ENCODE data around the gene ZNF616. TPM values are rescaled to one million over a fixed set of nuclear protein-coding genes. Genes with fewer than 3 reads are reported as not detected.

Gene ZNF616
- total RNA-seq, 1 experiment from 2014 or later, result 9.5 TPM

- H3K36me3 Mint-ChIP-seq (ENCODE audit: insufficient read depth, unreplicated experiment), result no peaks in the 10 kb centered on the region
- peaks cover 11% of the 10 kb centered on the region for H3K4me1 Mint-ChIP-seq (ENCODE audit: insufficient read depth, unreplicated experiment)
- H3K9me3 Mint-ChIP-seq (ENCODE audit: unreplicated experiment), result peaks cover 8% of the 10 kb centered on the region
- no peak for TF ChIP-seq CTCF (IDR thresholded peaks at IDR 0.05; ENCODE audit: unreplicated experiment)
- no peaks in the 10 kb centered on the region for H3K27me3 Mint-ChIP-seq (ENCODE audit: insufficient read depth, unreplicated experiment)
- no TSS peak for BruUV-seq (replicated peaks)
- H3K27ac Mint-ChIP-seq (ENCODE audit: low read depth, unreplicated experiment), result no peak overlapping the region
- intact Hi-C loops (cut with micrococcal nuclease), result no loop called here
- no peak overlapping the region for H3K4me3 Mint-ChIP-seq (ENCODE audit: unreplicated experiment)
- CTCF ChIA-PET, result interaction anchor here (0.6 to 1.7 kb wide), 3 partner anchors 48 to 96 kb away, joined by 3 to 7 read pairs (median 3); no protein-coding TSS in a partner anchor
- no peak for DNase-seq (ENCODE audit: unreplicated experiment)
- POLR2A ChIA-PET, result interaction anchor here (1.3 to 4.1 kb wide), 4 partner anchors 8 to 91 kb away, joined by 3 to 60 read pairs (median 24); partner anchors contain the start of genes PPP2R1A and ZNF836
Observed at GRCh38 chr19:52141203-52141602, 1.5 kb upstream of the ZNF616 start.

- Mint-ChIP-seq H3K9me3 (ENCODE audit: unreplicated experiment) (peaks cover 11% of the 10 kb centered on the region), H3K36me3 (ENCODE audit: insufficient read depth, unreplicated experiment) (peaks cover 6% of the 10 kb centered on the region), H3K4me3 (ENCODE audit: unreplicated experiment) (peak overlapping the region; percentile 95), H3K27me3 (ENCODE audit: insufficient read depth, unreplicated experiment) (no peaks in the 10 kb centered on the region), H3K4me1 (ENCODE audit: insufficient read depth, unreplicated experiment) (peaks cover 11% of the 10 kb centered on the region), H3K27ac (ENCODE audit: low read depth, unreplicated experiment) (peak overlapping the region; percentile 82)
- intact Hi-C loops (cut with micrococcal nuclease), result loop anchor here (1.0 kb wide), 1 partner anchor 49 kb away; no protein-coding TSS in a partner anchor
- no peak for DNase-seq (ENCODE audit: unreplicated experiment)
- CTCF ChIA-PET, result interaction anchor here (0.7 to 1.7 kb wide), 5 partner anchors 9 to 97 kb away, joined by 3 to 7 read pairs (median 3); no protein-coding TSS in a partner anchor
- TF ChIP-seq CTCF (IDR thresholded peaks at IDR 0.05; ENCODE audit: unreplicated experiment), result no peak
- BruUV-seq (replicated peaks), result no TSS peak
- POLR2A ChIA-PET, result interaction anchor here (0.6 to 4.1 kb wide), 19 partner anchors 9 to 112 kb away, joined by 3 to 60 read pairs (median 3); partner anchors contain the start of genes PPP2R1A, ZNF614, ZNF836 and ZNF841
Observed at GRCh38 chr19:52140032-52140710, 433 bp upstream of the ZNF616 start.

- Mint-ChIP-seq H3K27me3 (ENCODE audit: insufficient read depth, unreplicated experiment) (no peaks in the 10 kb centered on the region), H3K27ac (ENCODE audit: low read depth, unreplicated experiment) (peak overlapping the region; percentile 82), H3K9me3 (ENCODE audit: unreplicated experiment) (peaks cover 15% of the 10 kb centered on the region), H3K36me3 (ENCODE audit: insufficient read depth, unreplicated experiment) (peaks cover 13% of the 10 kb centered on the region), H3K4me1 (ENCODE audit: insufficient read depth, unreplicated experiment) (peaks cover 11% of the 10 kb centered on the region), H3K4me3 (ENCODE audit: unreplicated experiment) (peak overlapping the region; percentile 95)
- POLR2A ChIA-PET, result interaction anchor here (0.7 to 4.1 kb wide), 21 partner anchors 9 to 330 kb away, joined by 3 to 60 read pairs (median 6); partner anchors contain the start of genes PPP2R1A, ZNF432, ZNF614 and ZNF615
- intact Hi-C loops (cut with micrococcal nuclease), result loop anchor here (1.0 to 5.0 kb wide), 3 partner anchors 98 to 608 kb away; partner anchors contain the start of gene ZNF350
- no peak for TF ChIP-seq CTCF (IDR thresholded peaks at IDR 0.05; ENCODE audit: unreplicated experiment)
- no TSS peak for BruUV-seq (replicated peaks)
- DNase-seq (ENCODE audit: unreplicated experiment), result no peak
- CTCF ChIA-PET, result interaction anchor here (0.6 to 2.7 kb wide), 16 partner anchors 8 to 1991 kb away, joined by 3 to 23 read pairs (median 4); partner anchors contain the start of genes PPP2R1A, ZNF432 and ZNF836
Observed at GRCh38 chr19:52138983-52139251, 821 bp downstream of the ZNF616 start.

GRCh38 chr19:52138278-52138982, 1.3 kb downstream of the ZNF616 start:
- intact Hi-C loops (cut with micrococcal nuclease), result loop anchor here (5.0 kb wide), 1 partner anchor 609 kb away; no protein-coding TSS in a partner anchor
- H3K27ac Mint-ChIP-seq (ENCODE audit: low read depth, unreplicated experiment), result peak overlapping the region; percentile 82
- peaks cover 15% of the 10 kb centered on the region for H3K9me3 Mint-ChIP-seq (ENCODE audit: unreplicated experiment)
- peak; percentile 35 for DNase-seq (ENCODE audit: unreplicated experiment)
- no TSS peak for BruUV-seq (replicated peaks)
- peaks cover 13% of the 10 kb centered on the region for H3K36me3 Mint-ChIP-seq (ENCODE audit: insufficient read depth, unreplicated experiment)
- TF ChIP-seq CTCF (IDR thresholded peaks at IDR 0.05; ENCODE audit: unreplicated experiment), result no peak
- peak overlapping the region; percentile 95 for H3K4me3 Mint-ChIP-seq (ENCODE audit: unreplicated experiment)
- POLR2A ChIA-PET, result interaction anchor here (0.7 to 4.1 kb wide), 22 partner anchors 9 to 330 kb away, joined by 3 to 60 read pairs (median 6); partner anchors contain the start of genes PPP2R1A, ZNF432, ZNF614 and ZNF615
- H3K4me1 Mint-ChIP-seq (ENCODE audit: insufficient read depth, unreplicated experiment), result peaks cover 11% of the 10 kb centered on the region
- CTCF ChIA-PET, result interaction anchor here (0.6 to 2.7 kb wide), 19 partner anchors 8 to 321 kb away, joined by 3 to 23 read pairs (median 4); partner anchors contain the start of genes PPP2R1A, ZNF432 and ZNF836
- no peaks in the 10 kb centered on the region for H3K27me3 Mint-ChIP-seq (ENCODE audit: insufficient read depth, unreplicated experiment)
